Measurements from ENCODE around the gene CITED4. TPM values are rescaled to one million over a fixed set of nuclear protein-coding genes. Genes with fewer than 3 reads are reported as not detected.

CITED4 gene
- total RNA-seq, 1 experiment from 2014 or later, result not detected

DNA sequence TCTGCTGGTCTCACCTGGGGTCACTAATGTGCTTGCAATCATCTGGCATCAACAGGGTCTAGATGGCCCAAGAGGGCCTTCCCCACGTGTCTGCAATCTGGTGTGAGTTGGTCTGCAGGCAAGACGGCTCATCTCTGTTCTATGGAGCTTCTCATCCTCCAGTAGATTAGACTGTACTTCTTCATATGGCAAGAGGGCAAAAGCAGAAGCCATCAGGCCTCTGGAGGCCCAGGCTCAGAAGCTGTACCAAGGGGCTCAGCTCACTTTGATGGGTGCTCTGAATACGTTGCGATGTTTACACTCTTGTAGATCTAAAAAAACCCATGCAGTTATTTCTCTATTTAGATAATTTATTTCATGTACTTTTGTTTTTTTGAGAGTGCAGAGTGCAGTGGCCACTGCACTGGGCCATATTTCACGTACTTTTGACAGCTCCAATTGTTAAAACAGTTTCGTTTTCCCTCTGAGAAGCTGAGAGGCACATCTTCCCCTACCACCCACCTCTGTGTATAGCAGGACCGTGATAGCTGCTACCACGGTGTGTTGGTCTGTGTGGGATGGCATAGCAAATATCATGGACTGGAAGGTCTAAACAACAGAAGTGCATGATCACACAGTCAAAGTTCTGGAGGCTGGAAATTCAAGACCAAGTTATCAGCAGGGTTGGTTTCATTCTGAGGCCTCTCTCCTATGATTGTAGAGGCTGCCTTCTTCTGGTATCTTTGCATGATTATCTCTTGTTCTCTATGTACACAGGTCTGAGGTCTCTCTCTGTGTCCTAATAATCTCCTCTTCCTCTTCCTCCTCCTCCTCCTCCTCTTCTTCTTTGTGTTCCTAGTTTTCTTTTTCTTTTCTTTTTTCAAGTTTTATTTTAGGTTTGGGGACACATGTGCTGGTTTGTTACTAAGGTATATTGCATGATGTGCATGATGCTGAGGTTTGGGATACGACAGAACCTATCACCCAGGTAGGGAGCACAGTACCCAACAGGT lies 17.0 kb downstream of the CITED4 start:
- peak; percentile 90 for DNase-seq
- Histone ChIP-seq H3K9me3 (ENCODE audit: low read length) (no peaks in the 10 kb centered on the region), H3K36me3 (ENCODE audit: insufficient read depth, low read length) (no peaks in the 10 kb centered on the region), H3K4me3 (ENCODE audit: low read length) (peak overlapping the region; percentile 39), H3K9me2 (replicated peaks; ENCODE audit: insufficient read depth, low read length) (no peaks in the 10 kb centered on the region), H3K27me3 (ENCODE audit: low read length) (no peaks in the 10 kb centered on the region), H3K9ac (ENCODE audit: low read length) (peak overlapping the region; percentile 70), H3K79me2 (ENCODE audit: low read length) (no peaks in the 10 kb centered on the region), H2AFZ (ENCODE audit: low read length) (no peak overlapping the region), H3K27ac (ENCODE audit: low read length) (peak overlapping the region; percentile 99), H4K20me1 (ENCODE audit: insufficient read depth, low read depth, low read length) (no peaks in the 10 kb centered on the region), H3K4me2 (ENCODE audit: low read depth, low read length, poor library complexity, severe bottlenecking) (peak overlapping the region; percentile 67), H3K4me1 (ENCODE audit: low read length) (peaks cover 95% of the 10 kb centered on the region)

DNA sequence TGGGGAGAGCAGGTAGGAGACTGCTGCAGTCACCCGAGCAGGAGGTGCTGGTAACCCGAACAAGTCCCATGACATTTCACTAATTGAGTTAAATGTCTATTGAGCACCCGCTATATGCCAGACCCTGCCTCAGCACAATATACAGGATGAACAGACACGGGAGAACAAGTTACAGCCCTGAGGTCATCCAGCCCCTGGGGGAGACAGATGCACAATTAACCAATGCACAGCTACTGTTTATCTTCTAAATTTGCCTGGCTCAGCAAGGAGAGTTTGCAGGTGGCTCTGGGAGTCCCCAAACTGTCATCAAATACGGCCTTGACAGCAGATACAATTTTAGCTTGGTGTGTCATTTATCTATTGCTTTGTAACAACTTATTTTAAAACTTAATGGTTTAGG lies 18.1 kb downstream of the CITED4 start:
- no peak overlapping the region for H2AFZ ChIP-seq (ENCODE audit: low read length)
- no peaks in the 10 kb centered on the region for H3K9me2 ChIP-seq (replicated peaks; ENCODE audit: insufficient read depth, low read length)
- DNase-seq, result peak; percentile 98
- peak overlapping the region; percentile 72 for H3K9ac ChIP-seq (ENCODE audit: low read length)
- peak overlapping the region; percentile 99 for H3K27ac ChIP-seq (ENCODE audit: low read length)
- peak overlapping the region; percentile 67 for H3K4me2 ChIP-seq (ENCODE audit: low read depth, low read length, poor library complexity, severe bottlenecking)
- H4K20me1 ChIP-seq (ENCODE audit: insufficient read depth, low read depth, low read length), result no peaks in the 10 kb centered on the region
- H3K36me3 ChIP-seq (ENCODE audit: insufficient read depth, low read length), result no peaks in the 10 kb centered on the region
- peak overlapping the region; percentile 39; the same call in 1 of the 2 replicates for H3K4me3 ChIP-seq (ENCODE audit: low read length)
- H3K4me1 ChIP-seq (ENCODE audit: low read length), result peaks cover 97% of the 10 kb centered on the region
- H3K9me3 ChIP-seq (ENCODE audit: low read length), result no peaks in the 10 kb centered on the region
- no peaks in the 10 kb centered on the region for H3K79me2 ChIP-seq (ENCODE audit: low read length)
- H3K27me3 ChIP-seq (ENCODE audit: low read length), result no peaks in the 10 kb centered on the region

DNA sequence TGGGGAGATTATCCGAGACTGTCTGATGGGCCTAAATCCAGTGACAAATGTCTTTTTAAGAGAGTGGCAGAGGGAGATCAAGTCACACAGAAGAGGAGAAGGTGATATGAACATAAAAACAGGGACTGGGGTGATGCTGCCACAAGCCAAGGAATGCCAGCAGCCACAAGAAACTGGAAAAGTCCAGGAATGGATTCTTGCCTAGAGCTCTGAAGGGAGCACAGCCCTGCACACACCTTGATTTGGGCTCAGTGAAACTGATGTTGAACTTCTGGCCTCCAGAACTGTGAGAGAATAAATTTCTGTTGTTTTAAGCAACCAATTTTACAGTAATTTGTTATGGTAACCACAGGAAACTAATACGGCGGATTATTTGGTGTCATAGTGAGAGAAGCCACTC lies 19.5 kb downstream of the CITED4 start:
- H3K27me3 ChIP-seq (ENCODE audit: low read length), result no peaks in the 10 kb centered on the region
- H3K9me2 ChIP-seq (replicated peaks; ENCODE audit: insufficient read depth, low read length), result no peaks in the 10 kb centered on the region
- no peak overlapping the region for H3K9ac ChIP-seq (ENCODE audit: low read length)
- H3K9me3 ChIP-seq (ENCODE audit: low read length), result no peaks in the 10 kb centered on the region
- peak overlapping the region; percentile 99 for H3K27ac ChIP-seq (ENCODE audit: low read length)
- H3K4me1 ChIP-seq (ENCODE audit: low read length), result peaks cover 89% of the 10 kb centered on the region
- H3K36me3 ChIP-seq (ENCODE audit: insufficient read depth, low read length), result no peaks in the 10 kb centered on the region
- no peaks in the 10 kb centered on the region for H4K20me1 ChIP-seq (ENCODE audit: insufficient read depth, low read depth, low read length)
- no peak for DNase-seq
- H2AFZ ChIP-seq (ENCODE audit: low read length), result no peak overlapping the region
- H3K79me2 ChIP-seq (ENCODE audit: low read length), result no peaks in the 10 kb centered on the region
- no peak overlapping the region for H3K4me2 ChIP-seq (ENCODE audit: low read depth, low read length, poor library complexity, severe bottlenecking)
- no peak overlapping the region for H3K4me3 ChIP-seq (ENCODE audit: low read length)

DNA sequence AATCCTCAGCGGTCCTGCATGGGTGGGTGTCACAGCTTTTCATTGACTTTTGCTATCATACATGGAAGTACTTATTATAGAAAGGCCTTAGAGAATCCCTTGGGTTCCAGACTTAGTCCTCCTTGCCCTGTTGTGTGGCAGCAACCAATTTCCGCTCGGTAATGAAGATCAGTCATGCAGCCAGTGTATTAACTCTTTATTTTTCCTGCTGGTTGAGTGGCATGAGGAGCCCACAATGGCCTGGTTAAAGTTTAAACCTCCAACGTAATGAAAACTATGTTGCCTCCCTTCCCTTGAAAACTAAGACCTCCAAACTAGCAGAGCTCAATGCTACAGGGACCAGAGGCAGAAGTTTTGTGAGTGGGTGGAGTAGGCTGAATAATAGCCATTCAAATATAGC lies 20.0 kb downstream of the CITED4 start:
- Histone ChIP-seq H3K4me2 (ENCODE audit: low read depth, low read length, poor library complexity, severe bottlenecking) (peak overlapping the region; percentile 1), H3K4me3 (ENCODE audit: low read length) (no peak overlapping the region), H2AFZ (ENCODE audit: low read length) (no peak overlapping the region), H3K27me3 (ENCODE audit: low read length) (no peaks in the 10 kb centered on the region), H3K9ac (ENCODE audit: low read length) (no peak overlapping the region), H3K79me2 (ENCODE audit: low read length) (no peaks in the 10 kb centered on the region), H3K36me3 (ENCODE audit: insufficient read depth, low read length) (no peaks in the 10 kb centered on the region), H3K27ac (ENCODE audit: low read length) (peak overlapping the region; percentile 99), H3K9me2 (replicated peaks; ENCODE audit: insufficient read depth, low read length) (no peaks in the 10 kb centered on the region), H3K9me3 (ENCODE audit: low read length) (no peaks in the 10 kb centered on the region), H4K20me1 (ENCODE audit: insufficient read depth, low read depth, low read length) (no peaks in the 10 kb centered on the region), H3K4me1 (ENCODE audit: low read length) (peaks cover 84% of the 10 kb centered on the region)
- DNase-seq, result no peak

DNA sequence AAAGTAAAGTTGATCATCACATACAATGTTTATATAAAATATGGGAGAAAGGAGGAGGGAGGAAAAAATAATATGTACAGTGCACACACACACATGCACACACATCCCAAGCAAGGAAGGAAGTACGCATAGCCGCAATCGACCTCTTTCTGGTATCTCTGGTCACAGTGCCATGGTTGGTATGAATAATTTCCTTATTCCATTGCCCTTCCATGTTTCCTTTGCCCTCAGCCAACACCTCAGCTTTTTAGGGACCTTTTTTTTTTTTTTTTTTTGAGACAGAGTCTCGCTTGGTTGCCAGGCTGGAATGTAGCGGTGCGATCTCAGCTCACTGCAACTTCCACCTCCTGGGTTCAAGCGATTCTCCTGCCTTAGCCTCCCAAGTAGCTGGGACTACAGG lies 20.6 kb downstream of the CITED4 start:
- Histone ChIP-seq H3K79me2 (ENCODE audit: low read length) (no peaks in the 10 kb centered on the region), H3K4me1 (ENCODE audit: low read length) (peaks cover 78% of the 10 kb centered on the region), H3K27me3 (ENCODE audit: low read length) (no peaks in the 10 kb centered on the region), H3K9ac (ENCODE audit: low read length) (no peak overlapping the region), H2AFZ (ENCODE audit: low read length) (no peak overlapping the region), H3K9me2 (replicated peaks; ENCODE audit: insufficient read depth, low read length) (no peaks in the 10 kb centered on the region), H3K9me3 (ENCODE audit: low read length) (no peaks in the 10 kb centered on the region), H4K20me1 (ENCODE audit: insufficient read depth, low read depth, low read length) (no peaks in the 10 kb centered on the region), H3K4me3 (ENCODE audit: low read length) (no peak overlapping the region), H3K4me2 (ENCODE audit: low read depth, low read length, poor library complexity, severe bottlenecking) (no peak overlapping the region), H3K36me3 (ENCODE audit: insufficient read depth, low read length) (no peaks in the 10 kb centered on the region), H3K27ac (ENCODE audit: low read length) (peak overlapping the region; percentile 99)
- DNase-seq, result no peak

DNA sequence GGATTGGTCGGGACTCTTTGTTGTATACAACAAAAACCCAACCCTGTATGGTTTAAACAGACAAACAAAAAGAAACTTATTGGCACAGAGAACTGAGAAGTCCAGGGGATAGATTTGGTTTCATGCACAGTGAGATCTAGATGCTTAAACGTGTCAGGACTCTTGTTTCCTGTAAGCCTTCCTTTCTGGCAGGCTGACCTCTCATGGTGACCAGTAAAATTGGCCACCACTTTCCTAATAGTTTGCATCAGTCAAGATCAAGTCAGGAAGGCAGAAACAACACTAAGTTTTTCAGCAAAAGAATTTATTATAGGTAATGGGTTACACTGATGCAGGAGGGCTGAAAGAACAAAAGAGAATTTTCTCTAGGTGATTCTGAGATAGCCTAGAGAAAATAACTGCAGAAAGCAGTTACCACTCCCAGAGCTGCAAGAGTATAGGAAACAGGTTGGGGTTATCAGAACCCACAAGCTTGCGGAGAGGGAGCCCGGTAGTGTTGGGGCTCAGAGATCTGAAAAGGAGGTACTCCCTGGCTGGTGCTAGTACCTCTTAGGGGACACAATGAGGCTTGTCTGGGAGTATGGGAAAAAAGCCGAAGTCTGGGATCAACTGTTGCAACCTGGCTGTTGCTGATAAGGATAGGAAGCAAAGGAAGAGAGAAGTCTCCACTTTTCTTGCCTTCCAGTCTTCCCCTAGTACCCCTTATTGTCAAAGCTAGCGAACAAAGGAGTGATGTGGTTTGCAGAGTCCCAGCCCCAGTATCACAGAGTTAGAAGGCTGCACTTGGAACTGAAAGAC lies 21.4 kb downstream of the CITED4 start:
- Histone ChIP-seq H3K79me2 (ENCODE audit: low read length) (no peaks in the 10 kb centered on the region), H3K4me2 (ENCODE audit: low read depth, low read length, poor library complexity, severe bottlenecking) (peak overlapping the region; percentile 5), H3K4me1 (ENCODE audit: low read length) (peaks cover 69% of the 10 kb centered on the region), H3K9ac (ENCODE audit: low read length) (0 out of 2 replicates have a peak overlapping the region, but pooled peaks have one; percentile 20), H4K20me1 (ENCODE audit: insufficient read depth, low read depth, low read length) (no peaks in the 10 kb centered on the region), H3K9me3 (ENCODE audit: low read length) (no peaks in the 10 kb centered on the region), H3K36me3 (ENCODE audit: insufficient read depth, low read length) (no peaks in the 10 kb centered on the region), H3K27ac (ENCODE audit: low read length) (peak overlapping the region; percentile 99), H3K9me2 (replicated peaks; ENCODE audit: insufficient read depth, low read length) (no peaks in the 10 kb centered on the region), H2AFZ (ENCODE audit: low read length) (no peak overlapping the region), H3K27me3 (ENCODE audit: low read length) (no peaks in the 10 kb centered on the region), H3K4me3 (ENCODE audit: low read length) (no peak overlapping the region)
- DNase-seq, result no peak

DNA sequence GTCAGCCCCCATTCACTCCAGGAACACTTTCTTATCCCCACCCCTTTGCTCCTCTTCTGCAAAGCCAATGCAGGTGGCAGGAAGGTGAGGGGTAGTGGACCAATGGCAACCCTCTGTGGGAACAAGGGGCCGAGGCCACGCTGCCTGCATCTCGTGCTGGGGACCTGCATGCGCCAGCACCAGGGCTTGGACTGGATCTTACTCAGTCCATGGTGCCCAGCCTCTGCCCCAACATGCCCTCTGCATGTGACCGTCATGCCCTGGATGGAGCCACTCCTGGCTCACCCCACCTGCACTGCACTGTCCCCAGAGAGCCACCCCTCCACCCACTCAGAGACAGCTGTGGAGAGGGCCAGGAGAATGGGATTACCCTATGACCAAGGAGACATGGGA lies 22.2 kb downstream of the CITED4 start:
- Histone ChIP-seq H4K20me1 (ENCODE audit: insufficient read depth, low read depth, low read length) (no peaks in the 10 kb centered on the region), H3K9ac (ENCODE audit: low read length) (no peak overlapping the region), H3K9me2 (replicated peaks; ENCODE audit: insufficient read depth, low read length) (no peaks in the 10 kb centered on the region), H3K79me2 (ENCODE audit: low read length) (no peaks in the 10 kb centered on the region), H3K36me3 (ENCODE audit: insufficient read depth, low read length) (no peaks in the 10 kb centered on the region), H3K9me3 (ENCODE audit: low read length) (no peaks in the 10 kb centered on the region), H3K27me3 (ENCODE audit: low read length) (no peaks in the 10 kb centered on the region), H2AFZ (ENCODE audit: low read length) (no peak overlapping the region), H3K27ac (ENCODE audit: low read length) (peak overlapping the region; percentile 99), H3K4me3 (ENCODE audit: low read length) (no peak overlapping the region), H3K4me2 (ENCODE audit: low read depth, low read length, poor library complexity, severe bottlenecking) (peak overlapping the region; percentile 5), H3K4me1 (ENCODE audit: low read length) (peaks cover 68% of the 10 kb centered on the region)
- DNase-seq, result no peak

Measured in Karpas-422 (cell line).